HepG2 (cell line): Measurements from ENCODE around the gene PTPRCAP. TPM values are rescaled to one million over a fixed set of nuclear protein-coding genes. Genes with fewer than 3 reads are reported as not detected.

Experiments used
- CERS6 ChIP-seq: sonication (generic); formaldehyde crosslinking; IDR thresholded peaks from 2 replicates; pipeline ENCODE4 v1.5.0; 2020; ENCODE audit warnings: missing genetic modification reagents
- FIP1L1 ChIP-seq: fragments of 200-400 bp; formaldehyde crosslinking; IDR thresholded peaks from 2 replicates; pipeline ENCODE4 v1.6.1; 2018; ENCODE audit warnings: low read depth, mild to moderate bottlenecking, low read length, moderate library complexity, borderline replicate concordance; ENCODE audit not compliant: insufficient read depth
- GLI4 ChIP-seq: sonication (generic); formaldehyde crosslinking; IDR thresholded peaks from 2 replicates; pipeline ENCODE4 v1.5.1; 2020; ENCODE audit warnings: missing genetic modification reagents, mild to moderate bottlenecking, moderate library complexity, borderline replicate concordance
- ZBED4 ChIP-seq: sonication (generic); formaldehyde crosslinking; IDR thresholded peaks from 2 replicates; pipeline ENCODE4 v1.4.0; 2020; ENCODE audit warnings: missing genetic modification reagents, borderline replicate concordance
- ZBTB34 ChIP-seq: sonication (generic); formaldehyde crosslinking; IDR thresholded peaks from 2 replicates; pipeline ENCODE4 v1.8.0; 2022; ENCODE audit warnings: mild to moderate bottlenecking, missing genetic modification reagents
- ZNF224 ChIP-seq: sonication (generic); formaldehyde crosslinking; IDR thresholded peaks from 2 replicates; pipeline ENCODE4 v1.5.0; 2020; ENCODE audit warnings: mild to moderate bottlenecking, missing genetic modification reagents
- ZNF292 ChIP-seq: sonication (generic); formaldehyde crosslinking; IDR thresholded peaks from 2 replicates; pipeline ENCODE4 v1.8.1; 2022; ENCODE audit warnings: mild to moderate bottlenecking, low read depth, missing genetic modification reagents, borderline replicate concordance
- ZNF407 ChIP-seq: sonication (generic); formaldehyde crosslinking; IDR thresholded peaks from one replicate; pipeline ENCODE4 v1.5.1; 2020; ENCODE audit warnings: mild to moderate bottlenecking, missing genetic modification reagents; ENCODE audit errors: not compliant biosample characterization
- ZNF773 ChIP-seq: sonication (generic); formaldehyde crosslinking; IDR thresholded peaks from 2 replicates; pipeline ENCODE4 v1.4.0; 2020; ENCODE audit warnings: missing genetic modification reagents, borderline replicate concordance
- polyA plus RNA-seq, 8 experiments: library from polyadenylated mRNA; depleted of rRNA in 3 of 8; stranded (reverse) in 7 of 8; unstranded in 1 of 8; fragments of >200 nt; fragmentation: Illumina TruSeq in 4 of 8; extraction: Trizol in 4 of 8; gene quantifications; 2 replicates each; pipeline versions ENCODE4 v1.2.1 to v1.2.3, GENCODE V29; 2011 to 2016; ENCODE audit warnings: low read depth in 4 of 8, missing spikeins in 1 of 8, mixed read lengths in 1 of 8; ENCODE audit not compliant: insufficient read depth in 1 of 8
- total RNA-seq, 5 experiments: library from RNA; depleted of rRNA; stranded (reverse); fragments of >200 nt; fragmentation: Illumina TruSeq; extraction: Trizol; gene quantifications; 2 replicates each; pipeline ENCODE4 v1.2.3, GENCODE V29; 2016; ENCODE audit warnings: low read depth in 1 of 5

Gene PTPRCAP
- total and polyA plus RNA-seq, 2 of the 13 experiments (the other 11 are each of a cell fraction or from before 2014, with no cell fraction given): 0.60 to 0.70 TPM

GRCh38 chr11:67464411-67465188, 27.1 kb upstream of the PTPRCAP start (continued):
- TF ChIP-seq ZNF407 (CRISPR knock-in tag) (no peak), FIP1L1 (no peak), ZNF224 (CRISPR knock-in tag) (no peak; the same call in 1 of the 2 replicates), CERS6 (CRISPR knock-in tag) (no peak), GLI4 (no peak), ZBED4 (CRISPR knock-in tag) (no peak), ZBTB34 (CRISPR knock-in tag) (no peak), ZNF292 (CRISPR knock-in tag) (no peak), ZNF773 (no peak)
